Measurements from ENCODE around the gene CATSPERZ.

The CATSPERZ gene

DNA sequence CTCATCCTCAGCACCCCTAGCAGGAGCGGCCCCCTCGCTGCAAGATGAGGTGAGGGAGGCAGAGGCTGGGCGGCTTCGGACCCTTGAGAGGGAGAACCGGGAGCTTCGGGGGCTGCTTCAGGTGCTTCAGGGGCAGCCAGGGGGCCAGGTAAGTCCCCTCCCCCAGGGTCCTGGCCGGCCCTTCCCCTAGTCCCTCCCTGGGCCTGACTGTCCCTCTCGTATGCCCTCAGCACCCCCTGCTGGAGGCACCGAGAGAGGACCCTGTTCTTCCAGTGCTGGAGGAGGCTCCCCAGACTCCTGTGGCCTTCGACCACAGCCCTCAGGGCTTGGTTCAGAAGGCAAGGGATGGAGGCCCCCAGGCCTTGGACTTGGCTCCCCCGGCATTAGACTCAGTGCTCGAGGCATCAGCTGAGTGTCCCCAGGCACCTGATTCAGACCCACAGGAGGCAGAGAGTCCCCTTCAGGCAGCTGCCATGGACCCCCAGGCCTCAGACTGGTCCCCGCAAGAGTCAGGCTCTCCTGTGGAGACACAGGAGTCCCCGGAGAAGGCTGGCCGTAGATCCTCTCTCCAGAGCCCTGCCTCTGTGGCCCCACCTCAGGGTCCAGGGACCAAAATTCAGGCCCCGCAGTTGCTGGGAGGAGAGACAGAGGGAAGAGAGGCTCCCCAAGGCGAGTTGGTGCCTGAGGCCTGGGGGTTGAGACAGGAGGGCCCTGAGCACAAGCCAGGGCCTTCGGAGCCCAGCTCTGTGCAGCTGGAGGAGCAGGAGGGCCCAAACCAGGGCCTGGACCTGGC, 43.8 kb downstream of the CATSPERZ start:
- no peak overlapping the region for H3K4me3 ChIP-seq (ENCODE audit: low read depth, low read length)
- no peak for DNase-seq (ENCODE audit: low read depth, low spot score)
- ChIA-PET POLR2A (no interaction called here), CTCF (interaction anchor here (0.8 to 21.8 kb wide), 6 partner anchors 5 to 138 kb away, joined by 3 to 414 read pairs (median 12); partner anchors contain the start of genes CATSPERZ, CCDC88B, ESRRA and PRDX5)
- TF ChIP-seq, protein P1, sequence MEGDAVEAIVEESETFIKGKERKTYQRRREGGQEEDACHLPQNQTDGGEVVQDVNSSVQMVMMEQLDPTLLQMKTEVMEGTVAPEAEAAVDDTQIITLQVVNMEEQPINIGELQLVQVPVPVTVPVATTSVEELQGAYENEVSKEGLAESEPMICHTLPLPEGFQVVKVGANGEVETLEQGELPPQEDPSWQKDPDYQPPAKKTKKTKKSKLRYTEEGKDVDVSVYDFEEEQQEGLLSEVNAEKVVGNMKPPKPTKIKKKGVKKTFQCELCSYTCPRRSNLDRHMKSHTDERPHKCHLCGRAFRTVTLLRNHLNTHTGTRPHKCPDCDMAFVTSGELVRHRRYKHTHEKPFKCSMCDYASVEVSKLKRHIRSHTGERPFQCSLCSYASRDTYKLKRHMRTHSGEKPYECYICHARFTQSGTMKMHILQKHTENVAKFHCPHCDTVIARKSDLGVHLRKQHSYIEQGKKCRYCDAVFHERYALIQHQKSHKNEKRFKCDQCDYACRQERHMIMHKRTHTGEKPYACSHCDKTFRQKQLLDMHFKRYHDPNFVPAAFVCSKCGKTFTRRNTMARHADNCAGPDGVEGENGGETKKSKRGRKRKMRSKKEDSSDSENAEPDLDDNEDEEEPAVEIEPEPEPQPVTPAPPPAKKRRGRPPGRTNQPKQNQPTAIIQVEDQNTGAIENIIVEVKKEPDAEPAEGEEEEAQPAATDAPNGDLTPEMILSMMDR (IDR thresholded peaks at IDR 0.05; ENCODE audit: insufficient read depth, low read length, missing control alignments) = peak; percentile 25

DNA sequence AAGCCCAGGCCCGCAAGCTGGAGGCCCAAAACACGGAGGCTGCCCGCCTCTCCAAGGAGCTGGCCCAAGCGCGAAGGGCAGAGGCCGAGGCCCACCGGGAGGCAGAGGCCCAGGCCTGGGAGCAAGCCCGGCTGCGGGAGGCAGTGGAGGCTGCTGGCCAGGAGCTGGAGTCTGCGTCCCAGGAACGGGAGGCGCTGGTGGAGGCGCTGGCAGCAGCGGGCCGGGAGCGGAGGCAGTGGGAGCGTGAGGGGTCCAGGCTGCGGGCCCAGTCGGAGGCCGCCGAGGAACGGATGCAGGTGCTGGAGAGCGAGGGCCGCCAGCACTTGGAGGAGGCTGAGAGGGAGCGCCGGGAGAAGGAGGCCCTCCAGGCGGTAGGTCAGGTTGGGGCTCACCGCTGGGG, 44.6 kb downstream of the CATSPERZ start:
- H3K4me3 ChIP-seq (ENCODE audit: low read depth, low read length) = no peak overlapping the region
- ChIA-PET POLR2A (no interaction called here), CTCF (interaction anchor here (2.0 to 21.8 kb wide), 4 partner anchors 5 to 41 kb away, joined by 11 to 414 read pairs (median 214); partner anchors contain the start of genes CCDC88B, PRDX5, RPS6KA4 and TRMT112)
- DNase-seq (ENCODE audit: low read depth, low spot score) = no peak
- TF ChIP-seq, protein P1 (IDR thresholded peaks at IDR 0.05; ENCODE audit: insufficient read depth, low read length, missing control alignments) = no peak

DNA sequence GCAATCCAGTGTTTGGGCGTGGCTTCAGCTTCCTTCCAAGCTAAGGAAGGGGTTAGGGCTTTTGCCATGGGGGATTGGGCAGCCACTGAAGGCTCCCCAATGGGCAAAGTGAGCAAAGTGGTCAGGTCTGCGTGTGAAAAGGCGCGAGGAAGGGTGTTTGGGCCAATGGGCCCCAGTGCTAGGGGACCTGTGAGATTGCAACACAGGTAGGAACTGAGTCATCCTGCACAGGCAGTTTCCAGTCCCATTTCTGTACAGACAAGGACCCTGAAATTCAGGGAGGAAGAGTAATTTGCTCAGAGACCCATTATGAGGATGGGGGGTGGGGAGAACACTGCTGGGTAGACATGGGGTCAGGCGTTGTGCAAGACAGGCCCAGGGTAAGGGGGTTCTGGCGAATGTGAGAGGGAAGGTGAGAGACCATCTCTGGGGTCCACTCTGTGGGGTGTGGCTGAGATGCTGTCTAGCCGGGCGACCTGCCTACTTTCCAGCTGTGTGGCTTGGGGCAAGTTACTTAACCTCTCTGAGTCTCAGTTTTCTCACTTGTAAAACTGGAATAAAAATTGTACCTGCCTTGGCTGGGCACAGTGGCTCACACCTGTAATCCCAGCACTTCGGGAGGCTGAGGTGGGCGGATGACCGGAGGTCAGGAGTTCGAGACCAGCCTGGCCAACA, 47.2 kb downstream of the CATSPERZ start:
- CTCF ChIA-PET = interaction anchor here (12.3 to 21.8 kb wide), 3 partner anchors 4 to 44 kb away, joined by 127 to 414 read pairs (median 414); partner anchors contain the start of genes CCDC88B, ESRRA and RPS6KA4
- H3K4me3 ChIP-seq (ENCODE audit: low read depth, low read length) = no peak overlapping the region
- no peak for DNase-seq (ENCODE audit: low read depth, low spot score)
- TF ChIP-seq, protein P1 (IDR thresholded peaks at IDR 0.05; ENCODE audit: insufficient read depth, low read length, missing control alignments) = no peak
- POLR2A ChIA-PET = no interaction called here

DNA sequence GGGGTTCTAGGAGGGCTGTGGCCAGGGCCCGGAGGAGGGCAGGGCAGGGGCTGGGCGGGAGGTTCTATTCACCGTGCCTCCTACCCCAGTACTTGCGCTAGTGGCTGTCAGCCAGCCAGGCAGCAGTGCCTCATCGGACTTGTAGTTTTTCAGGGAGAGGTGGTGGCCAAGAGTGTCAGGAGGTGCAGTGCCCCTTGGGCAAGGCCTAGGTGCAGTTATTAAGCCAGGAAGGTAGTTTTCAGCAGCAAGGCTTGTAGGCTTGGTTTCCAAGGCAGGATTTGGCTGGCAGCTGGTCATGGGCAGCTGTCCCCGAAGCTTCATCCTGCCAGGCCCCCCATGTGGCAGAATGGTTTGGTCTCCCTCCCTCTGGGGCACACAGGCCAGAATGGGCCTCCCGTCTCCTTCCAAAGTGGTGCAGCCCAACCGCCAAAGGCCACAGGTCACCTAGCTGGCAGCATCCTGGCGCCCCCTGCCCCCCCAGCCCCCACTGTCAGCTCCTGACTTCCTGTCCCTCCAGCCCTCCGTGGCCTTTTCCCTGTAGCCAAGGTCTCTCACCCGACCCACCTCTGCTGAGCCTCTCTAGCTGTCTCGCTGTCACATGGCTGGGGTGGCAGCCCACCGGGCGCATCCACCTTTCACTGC, 48.3 kb downstream of the CATSPERZ start:
- POLR2A ChIA-PET = interaction anchor here (0.7 kb wide), 1 partner anchor 346 kb away, joined by 3 read pairs; no protein-coding TSS in a partner anchor
- no peak overlapping the region for H3K4me3 ChIP-seq (ENCODE audit: low read depth, low read length)
- no peak for DNase-seq (ENCODE audit: low read depth, low spot score)
- CTCF ChIA-PET = interaction anchor here (0.7 to 21.8 kb wide), 4 partner anchors 3 to 45 kb away, joined by 3 to 414 read pairs (median 270); partner anchors contain the start of genes CCDC88B, ESRRA and RPS6KA4
- TF ChIP-seq, protein P1 (IDR thresholded peaks at IDR 0.05; ENCODE audit: insufficient read depth, low read length, missing control alignments) = no peak

DNA sequence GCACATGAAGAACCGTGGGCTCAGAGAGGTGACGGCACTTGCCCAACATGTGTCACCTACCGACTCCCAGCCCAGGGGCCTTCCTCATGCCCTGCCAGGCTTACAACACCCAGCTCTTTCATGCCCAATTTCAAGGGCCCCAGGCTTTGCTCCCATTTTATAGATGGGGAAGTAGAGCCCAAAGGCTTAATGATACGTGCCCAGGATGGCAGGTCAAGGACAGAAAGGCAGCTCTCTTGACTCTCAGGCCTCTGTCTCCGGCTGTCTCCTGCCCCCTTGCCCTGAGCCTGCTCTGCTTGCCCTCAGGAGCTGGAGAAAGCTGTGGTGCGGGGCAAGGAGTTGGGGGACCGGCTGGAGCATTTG, 48.8 kb downstream of the CATSPERZ start:
- CTCF ChIA-PET = interaction anchor here (0.7 to 21.8 kb wide), 4 partner anchors 2 to 45 kb away, joined by 3 to 414 read pairs (median 270); partner anchors contain the start of genes CCDC88B, ESRRA and RPS6KA4
- POLR2A ChIA-PET = no interaction called here

More for the DNA sequence above, 48.8 kb downstream of the CATSPERZ start:
- TF ChIP-seq, protein P1 (IDR thresholded peaks at IDR 0.05; ENCODE audit: insufficient read depth, low read length, missing control alignments) = no peak
- H3K4me3 ChIP-seq (ENCODE audit: low read depth, low read length) = no peak overlapping the region
- no peak for DNase-seq (ENCODE audit: low read depth, low spot score)

Measured in AG04449 (cell line).